ENCODE measurements around the gene GPATCH2L. TPM values are rescaled to one million over a fixed set of nuclear protein-coding genes. Genes with fewer than 3 reads are reported as not detected.

Gene GPATCH2L
- total RNA-seq, 4 donors from 2014 or later, result 27.6 to 69.9 (median 43.0) TPM

DNA sequence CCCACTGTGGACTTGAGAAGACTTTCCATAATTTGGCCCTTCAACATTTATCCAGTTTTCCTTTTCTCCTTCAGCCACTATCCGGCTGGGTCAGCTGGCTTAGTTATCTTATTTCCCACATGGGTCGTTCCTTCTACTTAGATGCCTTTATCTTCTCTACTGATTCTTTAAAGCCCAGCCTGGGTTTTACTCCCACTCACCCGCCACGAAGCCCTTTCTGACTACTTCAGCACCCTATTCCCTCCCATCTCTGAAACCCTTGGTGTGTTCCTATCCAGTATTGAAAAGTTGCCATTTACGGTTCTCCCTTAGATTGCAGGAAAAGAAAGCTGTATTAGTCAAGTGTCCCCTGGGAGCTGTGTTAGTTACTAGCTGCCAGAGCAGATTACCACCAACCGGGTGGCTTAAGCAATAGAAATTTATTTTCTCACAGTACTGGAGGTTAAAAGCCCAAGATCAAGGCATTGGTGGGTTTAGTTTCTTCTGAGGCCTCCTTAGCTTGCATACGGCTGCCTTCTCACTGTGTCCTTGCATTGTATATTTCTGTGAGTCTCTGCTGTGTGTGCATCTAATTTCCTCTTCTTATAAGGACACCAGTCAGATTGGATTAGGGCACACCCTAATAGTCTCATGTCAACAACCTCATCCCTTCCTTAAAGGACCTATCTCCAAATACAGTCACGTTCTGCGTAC, 105.5 kb downstream of the GPATCH2L start:
- no peak overlapping the region for H3K4me3 ChIP-seq
- 78% methylated on average over 9 of the region's 9 CpGs for WGBS
- TF ChIP-seq POLR2A (IDR thresholded peaks at IDR 0.05) (no peak), POLR2AphosphoS5 (IDR thresholded peaks at IDR 0.05) (no peak), EP300 (IDR thresholded peaks at IDR 0.05) (no peak)
- TF ChIP-seq, protein P1, sequence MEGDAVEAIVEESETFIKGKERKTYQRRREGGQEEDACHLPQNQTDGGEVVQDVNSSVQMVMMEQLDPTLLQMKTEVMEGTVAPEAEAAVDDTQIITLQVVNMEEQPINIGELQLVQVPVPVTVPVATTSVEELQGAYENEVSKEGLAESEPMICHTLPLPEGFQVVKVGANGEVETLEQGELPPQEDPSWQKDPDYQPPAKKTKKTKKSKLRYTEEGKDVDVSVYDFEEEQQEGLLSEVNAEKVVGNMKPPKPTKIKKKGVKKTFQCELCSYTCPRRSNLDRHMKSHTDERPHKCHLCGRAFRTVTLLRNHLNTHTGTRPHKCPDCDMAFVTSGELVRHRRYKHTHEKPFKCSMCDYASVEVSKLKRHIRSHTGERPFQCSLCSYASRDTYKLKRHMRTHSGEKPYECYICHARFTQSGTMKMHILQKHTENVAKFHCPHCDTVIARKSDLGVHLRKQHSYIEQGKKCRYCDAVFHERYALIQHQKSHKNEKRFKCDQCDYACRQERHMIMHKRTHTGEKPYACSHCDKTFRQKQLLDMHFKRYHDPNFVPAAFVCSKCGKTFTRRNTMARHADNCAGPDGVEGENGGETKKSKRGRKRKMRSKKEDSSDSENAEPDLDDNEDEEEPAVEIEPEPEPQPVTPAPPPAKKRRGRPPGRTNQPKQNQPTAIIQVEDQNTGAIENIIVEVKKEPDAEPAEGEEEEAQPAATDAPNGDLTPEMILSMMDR (IDR thresholded peaks at IDR 0.05), result no peak
- no peaks in the 10 kb centered on the region for H3K9me3 ChIP-seq
- no peaks in the 10 kb centered on the region for H3K36me3 ChIP-seq
- no peak overlapping the region for H3K27ac ChIP-seq
- no peaks in the 10 kb centered on the region for H3K4me1 ChIP-seq
- DNase-seq (ENCODE audit: low spot score in 2 of 2), result no peak
- H3K27me3 ChIP-seq, result no peaks in the 10 kb centered on the region

- H3K4me3 ChIP-seq, result no peak overlapping the region
- H3K27me3 ChIP-seq, result no peaks in the 10 kb centered on the region
- H3K27ac ChIP-seq, result no peak overlapping the region
- no peak for DNase-seq (ENCODE audit: low spot score in 2 of 2)
- H3K4me1 ChIP-seq, result no peaks in the 10 kb centered on the region
- H3K9me3 ChIP-seq, result no peaks in the 10 kb centered on the region
- WGBS, result 77% methylated on average over 4 of the region's 4 CpGs
- no peaks in the 10 kb centered on the region for H3K36me3 ChIP-seq
- no peak for TF ChIP-seq POLR2AphosphoS5 (IDR thresholded peaks at IDR 0.05)
- no peak for TF ChIP-seq POLR2A (IDR thresholded peaks at IDR 0.05)
- TF ChIP-seq, protein P1 (IDR thresholded peaks at IDR 0.05), result no peak
- no peak for TF ChIP-seq EP300 (IDR thresholded peaks at IDR 0.05)
Observed at GRCh38 chr14:76257842-76258397, 106.2 kb downstream of the GPATCH2L start.

DNA sequence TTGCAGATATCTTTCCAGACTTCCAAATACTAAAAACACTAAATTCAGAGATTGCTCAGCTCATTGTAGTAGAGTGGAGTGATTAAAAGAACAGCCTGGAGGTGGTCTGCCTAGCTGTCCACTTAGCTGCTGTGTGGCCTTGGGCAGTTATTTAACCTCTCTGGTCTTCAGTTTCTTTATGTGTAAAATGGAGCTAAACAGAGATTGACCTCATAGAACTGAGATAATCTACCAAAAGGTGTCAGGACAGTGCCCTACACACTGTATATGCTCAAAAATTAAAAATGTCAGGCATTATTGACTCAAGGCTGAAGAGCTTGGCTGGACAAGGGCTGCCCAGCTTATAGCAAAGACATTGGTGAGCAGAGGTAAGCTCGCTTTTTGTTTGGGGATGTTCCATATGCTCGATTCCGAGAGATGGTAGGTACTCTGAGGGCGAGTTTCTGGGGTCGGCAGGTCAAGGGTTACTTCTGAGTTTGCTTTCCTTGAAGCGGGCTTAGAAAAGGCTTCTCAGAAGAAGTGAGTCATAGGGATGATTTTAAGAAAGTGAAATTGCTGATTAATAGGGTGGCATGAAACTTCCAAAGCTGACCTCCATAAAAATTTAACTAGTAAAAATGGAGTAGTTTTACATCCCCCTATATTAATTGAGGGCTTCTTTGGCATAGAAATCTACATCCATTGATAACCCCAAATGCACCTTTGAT, 107.5 kb downstream of the GPATCH2L start:
- TF ChIP-seq POLR2A (IDR thresholded peaks at IDR 0.05) (no peak), POLR2AphosphoS5 (IDR thresholded peaks at IDR 0.05) (no peak), EP300 (IDR thresholded peaks at IDR 0.05) (no peak)
- TF ChIP-seq, protein P1 (IDR thresholded peaks at IDR 0.05), result no peak
- DNase-seq (ENCODE audit: low spot score in 2 of 2), result no peak
- Histone ChIP-seq H3K9me3 (no peaks in the 10 kb centered on the region), H3K27ac (no peak overlapping the region), H3K27me3 (no peaks in the 10 kb centered on the region), H3K4me1 (no peaks in the 10 kb centered on the region), H3K36me3 (no peaks in the 10 kb centered on the region), H3K4me3 (no peak overlapping the region)
- 87% methylated on average over 6 of the region's 6 CpGs for WGBS

DNA sequence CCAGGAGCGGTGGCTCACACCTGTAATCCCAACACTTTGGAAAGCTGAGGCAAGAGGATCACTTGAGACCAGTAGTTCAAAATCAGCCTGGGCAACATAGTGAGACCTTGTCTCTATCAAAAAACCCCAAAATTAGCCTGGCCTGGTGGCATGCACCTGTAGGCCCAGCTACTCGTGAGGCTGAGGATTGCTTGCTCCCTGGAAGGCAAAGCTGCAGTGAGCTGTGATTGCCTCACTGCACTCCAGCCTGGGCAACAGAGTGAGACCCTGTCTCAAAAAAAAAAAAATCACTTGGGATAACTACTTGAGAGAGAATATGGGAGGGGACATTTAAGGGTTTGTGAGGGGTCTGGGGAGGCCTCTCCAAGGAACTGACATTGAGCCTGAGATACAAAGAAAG, 109.0 kb downstream of the GPATCH2L start:
- H3K4me1 ChIP-seq, result no peaks in the 10 kb centered on the region
- no peak for DNase-seq (ENCODE audit: low spot score in 2 of 2)
- 46% methylated on average over 2 of the region's 2 CpGs for WGBS
- no peak overlapping the region for H3K4me3 ChIP-seq
- H3K9me3 ChIP-seq, result no peaks in the 10 kb centered on the region
- no peak overlapping the region for H3K27ac ChIP-seq
- TF ChIP-seq EP300 (IDR thresholded peaks at IDR 0.05) (no peak), POLR2A (IDR thresholded peaks at IDR 0.05) (no peak), POLR2AphosphoS5 (IDR thresholded peaks at IDR 0.05) (no peak)
- TF ChIP-seq, protein P1 (IDR thresholded peaks at IDR 0.05), result no peak
- no peaks in the 10 kb centered on the region for H3K36me3 ChIP-seq
- no peaks in the 10 kb centered on the region for H3K27me3 ChIP-seq

- Histone ChIP-seq H3K27ac (no peak overlapping the region), H3K27me3 (no peaks in the 10 kb centered on the region), H3K36me3 (no peaks in the 10 kb centered on the region), H3K9me3 (no peaks in the 10 kb centered on the region), H3K4me1 (no peaks in the 10 kb centered on the region), H3K4me3 (no peak overlapping the region)
- TF ChIP-seq POLR2AphosphoS5 (IDR thresholded peaks at IDR 0.05) (no peak), POLR2A (IDR thresholded peaks at IDR 0.05) (no peak), EP300 (IDR thresholded peaks at IDR 0.05) (no peak)
- WGBS, result 33% methylated on average over 6 of the region's 6 CpGs
- no peak for DNase-seq (ENCODE audit: low spot score in 2 of 2)
Observed at GRCh38 chr14:76261371-76261811, 109.7 kb downstream of the GPATCH2L start.

Measured in suprapubic skin (tissue), 4 donors.